HCT116 (cell line): ENCODE results near the gene SEMA7A. TPM values are rescaled to one million over a fixed set of nuclear protein-coding genes. Genes with fewer than 3 reads are reported as not detected.

Source experiments
- ATAC-seq: fragments of 200-7000 bp; cut with Tn5 transposase; 2 replicates; pipeline ENCODE4 v1.9.1; 2020; ENCODE audit warnings: mild to moderate bottlenecking, moderate library complexity
- BruUV-seq: library from RNA; stranded (reverse); fragments of 400-500 nt; replicated peaks from 2 replicates; lab custom pipeline; 2021; lab: Mats Ljungman, UMichigan
- CTCF ChIA-PET: fragments of 300-600 bp; sonication (Branson Sonifier 250); formaldehyde crosslinking; loops from one replicate; lab custom pipeline; 2021; ENCODE audit warnings: antibody characterized with exemption; lab: Charles Lee
- POLR2A ChIA-PET: fragments of 300-600, 350-600 bp; sonication (Branson Sonifier 250); formaldehyde crosslinking; loops from one replicate; lab custom pipeline; 2021; ENCODE audit warnings: antibody characterized with exemption; lab: Charles Lee
- RAD21 ChIA-PET, 2 experiments: fragments of 300-600 bp; sonication (Branson Sonifier 250); formaldehyde crosslinking; loops; one replicate each; lab custom pipeline; 2023; ENCODE audit warnings: low total read pairs in 2 of 2; ENCODE audit not compliant: uncharacterized antibody in 2 of 2, unreplicated experiment in 2 of 2, low non-redundant PET in 1 of 2; lab: Charles Lee
- DNase-seq: peaks from one replicate; pipeline ENCODE4 v3.0.0-alpha.2; 2010; ENCODE audit warnings: low read depth, low spot score
- H2AFZ ChIP-seq: fragments of 200-600 bp; shearing (Covaris generic), sonication (generic); 2 replicates; pipeline ENCODE4 v1.6.1; 2017; ENCODE audit warnings: low read depth, mixed run types, mixed read lengths, antibody characterized with exemption, low read length; ENCODE audit not compliant: poor library complexity, severe bottlenecking
- H3K27ac ChIP-seq: 2 replicates; pipeline ENCODE4 v1.5.1; 2012; ENCODE audit warnings: low read depth, low read length
- H3K27me3 ChIP-seq: fragments of 200-600 bp; sonication (generic); 2 replicates; pipeline ENCODE4 v1.6.1; 2016; ENCODE audit warnings: mixed run types, low read length, mixed read lengths; ENCODE audit not compliant: insufficient read depth
- H3K36me3 ChIP-seq, 2 experiments: fragments of 200-500 bp in 1 of 2; fragments of 200-600 bp in 1 of 2; sonication (Bioruptor generic) in 1 of 2; sonication (generic) in 1 of 2; 2 replicates each; pipeline versions ENCODE4 v1.5.1 to v1.6.1; 2014 to 2016; ENCODE audit warnings: low read length in 2 of 2, inconsistent platforms in 1 of 2, mixed read lengths in 1 of 2, mixed run types in 1 of 2; ENCODE audit not compliant: insufficient read depth in 2 of 2, control insufficient read depth in 1 of 2
- H3K4me1 ChIP-seq, 2 experiments: fragments of 200-600 bp in 1 of 2; sonication (generic) in 1 of 2; 2 replicates each; pipeline versions ENCODE4 v1.5.1 to v1.6.1; 2012 to 2017; ENCODE audit warnings: low read length in 2 of 2, inconsistent platforms in 1 of 2, mild to moderate bottlenecking in 1 of 2, mixed read lengths in 1 of 2, mixed run types in 1 of 2, moderate library complexity in 1 of 2; ENCODE audit not compliant: insufficient read depth in 2 of 2, control insufficient read depth in 1 of 2
- H3K4me2 ChIP-seq: fragments of 200-600 bp; sonication (generic); 2 replicates; pipeline ENCODE4 v1.6.1; 2017; ENCODE audit warnings: mixed run types, low read length, mixed read lengths
- H3K4me3 ChIP-seq, 2 experiments: fragments of 200-600 bp in 1 of 2; sonication (generic) in 1 of 2; replicated peaks in 1 of 2; 2 replicates each; pipeline ENCODE4 v1.5.1; 2011 to 2016; ENCODE audit warnings: low read length in 2 of 2, control low read depth in 1 of 2, low read depth in 1 of 2, mild to moderate bottlenecking in 1 of 2, mixed read lengths in 1 of 2, mixed run types in 1 of 2
- H3K79me2 ChIP-seq: fragments of 200-600 bp; sonication (generic); 2 replicates; pipeline ENCODE4 v1.6.1; 2017; ENCODE audit warnings: mild to moderate bottlenecking, mixed run types, low read length, moderate library complexity, mixed read lengths; ENCODE audit not compliant: insufficient read depth
- H3K9ac ChIP-seq: fragments of 200-600 bp; sonication (generic); 2 replicates; pipeline ENCODE4 v1.6.1; 2016; ENCODE audit warnings: low read length, mixed read lengths
- H3K9me2 ChIP-seq: fragments of 200-600 bp; sonication (generic), shearing (Covaris generic); 2 replicates; pipeline ENCODE4 v1.6.1; 2017; ENCODE audit warnings: mixed run types, mild to moderate bottlenecking, moderate library complexity; ENCODE audit not compliant: insufficient read depth
- H3K9me3 ChIP-seq, 2 experiments: fragments of 200-500 bp in 1 of 2; fragments of 200-600 bp in 1 of 2; sonication (Bioruptor generic) in 1 of 2; sonication (generic) in 1 of 2; 2 replicates each; pipeline ENCODE4 v1.6.1; 2014 to 2017; ENCODE audit warnings: low read length in 2 of 2, mixed read lengths in 2 of 2, inconsistent platforms in 1 of 2, low read depth in 1 of 2, mild to moderate bottlenecking in 1 of 2, mixed run types in 1 of 2, moderate library complexity in 1 of 2; ENCODE audit not compliant: control insufficient read depth in 1 of 2, insufficient read depth in 1 of 2
- H4K20me1 ChIP-seq: fragments of 200-600 bp; sonication (generic), shearing (Covaris generic); 2 replicates; pipeline ENCODE4 v1.6.1; 2017; ENCODE audit warnings: mixed run types, mild to moderate bottlenecking, moderate library complexity; ENCODE audit not compliant: insufficient read depth
- CBX3 ChIP-seq: IDR thresholded peaks from 2 replicates; pipeline ENCODE4 v1.6.1; 2012; ENCODE audit warnings: low read depth
- JUND ChIP-seq: IDR thresholded peaks from 2 replicates; pipeline ENCODE4 v1.6.1; 2012
- SP1 ChIP-seq: IDR thresholded peaks from 2 replicates; pipeline ENCODE4 v1.6.1; 2012; ENCODE audit warnings: low read depth
- SRF ChIP-seq: IDR thresholded peaks from 2 replicates; pipeline ENCODE4 v1.6.1; 2012; ENCODE audit warnings: low read depth
- TCF7L2 ChIP-seq: IDR thresholded peaks from 2 replicates; pipeline ENCODE4 v1.7.0; 2011; ENCODE audit warnings: borderline replicate concordance, inconsistent platforms; ENCODE audit not compliant: insufficient read depth, insufficient read length; ENCODE audit errors: extremely low read depth
- ZNF274 ChIP-seq: fragments of 200-500 bp; sonication (Bioruptor generic); IDR thresholded peaks from 2 replicates; pipeline ENCODE4 v1.6.1; 2014; ENCODE audit warnings: mild to moderate bottlenecking, low read depth, low read length, inconsistent platforms
- intact Hi-C: fragments of 100-400 bp; cut with micrococcal nuclease; formaldehyde crosslinking; loops from 2 replicates; pipeline ENCODE4 v1.10.0; 2022
- total RNA-seq: library from RNA; stranded (reverse); gene quantifications from one replicate; pipeline ENCODE4 v1.2.1, GENCODE V29; 2021; ENCODE audit not compliant: unreplicated experiment
- TF ChIP-seq, protein P1 (sequence below): IDR thresholded peaks from 2 replicates; pipeline ENCODE4 v1.6.1; 2012
- TF ChIP-seq, protein P2 (sequence below): IDR thresholded peaks from 2 replicates; pipeline ENCODE4 v1.6.1; 2012; ENCODE audit warnings: low read depth

Gene SEMA7A
- total RNA-seq, 1 experiment from 2014 or later = 13.8 TPM

DNA sequence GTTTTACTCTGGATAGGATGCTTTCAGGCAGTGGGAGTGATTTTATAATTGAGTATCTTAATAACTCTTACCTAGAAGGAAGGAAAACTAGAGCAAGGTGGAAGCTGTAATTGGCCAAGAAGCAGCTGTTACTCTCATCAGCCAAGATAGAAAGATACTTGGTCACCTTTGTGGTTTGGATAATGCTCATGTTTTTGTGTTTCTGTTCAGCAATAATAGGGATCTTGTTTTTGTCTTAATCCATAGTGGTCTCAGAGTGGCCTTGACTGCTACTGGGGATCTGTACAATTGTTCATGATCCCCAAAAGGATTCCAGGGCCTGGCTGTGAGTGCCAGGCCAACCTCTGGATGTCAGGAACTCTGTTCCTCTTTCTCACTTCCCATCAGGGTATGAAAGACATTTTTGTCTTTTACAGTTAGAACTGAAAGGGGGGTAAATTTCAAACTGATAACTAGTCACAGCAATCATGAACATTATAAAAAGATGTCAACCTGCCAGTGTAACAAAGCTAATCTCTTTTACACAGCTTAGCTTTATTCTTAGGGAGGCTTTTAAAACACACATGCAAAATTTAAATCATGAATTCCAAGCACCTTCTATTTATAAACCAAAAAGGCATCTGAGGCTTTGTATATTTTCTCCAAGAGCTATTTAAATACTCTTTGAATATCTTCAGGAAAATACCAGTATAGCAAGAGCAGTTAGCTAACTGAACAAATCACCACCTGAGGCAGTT is 21.2 kb upstream of the SEMA7A start:
- intact Hi-C loops = no loop called here
- no peak overlapping the region for H3K9ac ChIP-seq
- H3K36me3 ChIP-seq = peaks cover 0 to 13% of the 10 kb centered on the region in 2 experiments; a peak in 3 of 4 replicates
- H3K27me3 ChIP-seq = no peaks in the 10 kb centered on the region
- H3K9me3 ChIP-seq = no peaks in the 10 kb centered on the region
- no peak overlapping the region for H3K4me3 ChIP-seq
- H3K79me2 ChIP-seq = no peaks in the 10 kb centered on the region
- DNase-seq = no peak
- H3K9me2 ChIP-seq = no peaks in the 10 kb centered on the region
- ChIA-PET POLR2A (interaction anchor here (1.1 kb wide), 1 partner anchor 21 kb away, joined by 3 read pairs; the partner anchor contains the start of gene SEMA7A), RAD21 (no interaction called here), CTCF (interaction anchor here (1.7 kb wide), 2 partner anchors 73 to 166 kb away, joined by 3 to 4 read pairs; no protein-coding TSS in a partner anchor)
- no TSS peak for BruUV-seq
- H3K27ac ChIP-seq = no peak overlapping the region
- H3K4me1 ChIP-seq = peaks cover 5 to 13% of the 10 kb centered on the region in 2 experiments
- no peak for ATAC-seq
- no peak for TF ChIP-seq JUND
- TF ChIP-seq SRF = no peak
- no peak for TF ChIP-seq CBX3
- no peak for TF ChIP-seq TCF7L2
- TF ChIP-seq, protein P1, sequence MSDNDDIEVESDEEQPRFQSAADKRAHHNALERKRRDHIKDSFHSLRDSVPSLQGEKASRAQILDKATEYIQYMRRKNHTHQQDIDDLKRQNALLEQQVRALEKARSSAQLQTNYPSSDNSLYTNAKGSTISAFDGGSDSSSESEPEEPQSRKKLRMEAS = no peak
- TF ChIP-seq ZNF274 = no peak
- TF ChIP-seq, protein P2, sequence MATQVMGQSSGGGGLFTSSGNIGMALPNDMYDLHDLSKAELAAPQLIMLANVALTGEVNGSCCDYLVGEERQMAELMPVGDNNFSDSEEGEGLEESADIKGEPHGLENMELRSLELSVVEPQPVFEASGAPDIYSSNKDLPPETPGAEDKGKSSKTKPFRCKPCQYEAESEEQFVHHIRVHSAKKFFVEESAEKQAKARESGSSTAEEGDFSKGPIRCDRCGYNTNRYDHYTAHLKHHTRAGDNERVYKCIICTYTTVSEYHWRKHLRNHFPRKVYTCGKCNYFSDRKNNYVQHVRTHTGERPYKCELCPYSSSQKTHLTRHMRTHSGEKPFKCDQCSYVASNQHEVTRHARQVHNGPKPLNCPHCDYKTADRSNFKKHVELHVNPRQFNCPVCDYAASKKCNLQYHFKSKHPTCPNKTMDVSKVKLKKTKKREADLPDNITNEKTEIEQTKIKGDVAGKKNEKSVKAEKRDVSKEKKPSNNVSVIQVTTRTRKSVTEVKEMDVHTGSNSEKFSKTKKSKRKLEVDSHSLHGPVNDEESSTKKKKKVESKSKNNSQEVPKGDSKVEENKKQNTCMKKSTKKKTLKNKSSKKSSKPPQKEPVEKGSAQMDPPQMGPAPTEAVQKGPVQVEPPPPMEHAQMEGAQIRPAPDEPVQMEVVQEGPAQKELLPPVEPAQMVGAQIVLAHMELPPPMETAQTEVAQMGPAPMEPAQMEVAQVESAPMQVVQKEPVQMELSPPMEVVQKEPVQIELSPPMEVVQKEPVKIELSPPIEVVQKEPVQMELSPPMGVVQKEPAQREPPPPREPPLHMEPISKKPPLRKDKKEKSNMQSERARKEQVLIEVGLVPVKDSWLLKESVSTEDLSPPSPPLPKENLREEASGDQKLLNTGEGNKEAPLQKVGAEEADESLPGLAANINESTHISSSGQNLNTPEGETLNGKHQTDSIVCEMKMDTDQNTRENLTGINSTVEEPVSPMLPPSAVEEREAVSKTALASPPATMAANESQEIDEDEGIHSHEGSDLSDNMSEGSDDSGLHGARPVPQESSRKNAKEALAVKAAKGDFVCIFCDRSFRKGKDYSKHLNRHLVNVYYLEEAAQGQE = no peak
- no peak for TF ChIP-seq SP1
- no peak overlapping the region for H3K4me2 ChIP-seq
- no peak overlapping the region for H2AFZ ChIP-seq
- no peaks in the 10 kb centered on the region for H4K20me1 ChIP-seq
